ENCODE results near the gene B3GALT4.
A peak's percentile ranks its signal among the peaks of the same experiment; 100 is the strongest.

The B3GALT4 gene

GRCh38 chr6:33276864-33277662 is at the start of gene B3GALT4:
Gene B3GALT4 (plus strand): TSS chr6:33277123. CDS start chr6:33277420, 297 bp downstream.
- H3K4me1 ChIP-seq (ENCODE audit: control insufficient read depth, insufficient read depth, low read length) = peaks cover 31% of the 10 kb centered on the region
- peaks cover 23 to 87% of the 10 kb centered on the region in 2 experiments for H3K36me3 ChIP-seq (ENCODE audit: control insufficient read depth in 2 of 2, insufficient read depth in 1 of 2, low read length in 2 of 2)
- ChIA-PET CTCF (interaction anchor here (0.6 to 2.5 kb wide), 26 partner anchors 8 to 355 kb away, joined by 3 to 22 read pairs (median 4); partner anchors contain the start of genes CUTA, PFDN6, WDR46 and ZBTB22), POLR2A (interaction anchor here (0.6 to 6.5 kb wide), 30 partner anchors 13 to 305 kb away, joined by 3 to 92 read pairs (median 4); partner anchors contain the start of genes BAK1, CUTA, PFDN6 and RGL2)
- peak within 1 kb of the TSS; percentile 79 for H3K27ac ChIP-seq (ENCODE audit: extremely low read depth, low read depth, low read length)
- peak within 1 kb of the TSS; percentile 56 for H3K4me3 ChIP-seq (ENCODE audit: low read depth, low read length)
- no peaks in the 10 kb centered on the region for H3K9me3 ChIP-seq (ENCODE audit: control insufficient read depth, insufficient read depth, low read depth, low read length)
- TF ChIP-seq GLI4 (tag by site-specific recombination; IDR thresholded peaks at IDR 0.05) (no peak), ZBTB11 (tag by site-specific recombination; conservative IDR thresholded peaks at IDR 0.05; ENCODE audit: low read depth) (peak; percentile 87), SCRT1 (tag by site-specific recombination; IDR thresholded peaks at IDR 0.05; ENCODE audit: borderline replicate concordance) (no peak), KLF16 (tag by site-specific recombination; IDR thresholded peaks at IDR 0.05) (no peak; the same call in 1 of the 2 replicates), ZNF155 (tag by site-specific recombination; IDR thresholded peaks at IDR 0.05) (no peak), ZBTB10 (tag by site-specific recombination; IDR thresholded peaks at IDR 0.05) (no peak), ZNF664 (tag by site-specific recombination; IDR thresholded peaks at IDR 0.05) (no peak), ZXDB (tag by site-specific recombination; IDR thresholded peaks at IDR 0.05) (peak; percentile 64), ZNF302 (tag by site-specific recombination; IDR thresholded peaks at IDR 0.05; ENCODE audit: low read depth) (no peak), ZNF138 (tag by site-specific recombination; IDR thresholded peaks at IDR 0.05; ENCODE audit: borderline replicate concordance) (0 out of 2 replicates have a peak, but pooled peaks have one; percentile 7), ZNF600 (tag by site-specific recombination; IDR thresholded peaks at IDR 0.05) (peak; percentile 65), ZNF366 (tag by site-specific recombination; conservative IDR thresholded peaks at IDR 0.05) (no peak), ZNF658 (tag by site-specific recombination; IDR thresholded peaks at IDR 0.05) (no peak), ZNF560 (tag by site-specific recombination; IDR thresholded peaks at IDR 0.05; ENCODE audit: borderline replicate concordance) (no peak), ZNF214 (tag by site-specific recombination; IDR thresholded peaks at IDR 0.05; ENCODE audit: borderline replicate concordance) (no peak), PRDM2 (tag by site-specific recombination; IDR thresholded peaks at IDR 0.05; ENCODE audit: borderline replicate concordance) (no peak), EGR2 (tag by site-specific recombination; IDR thresholded peaks at IDR 0.05; ENCODE audit: low read depth) (peak; percentile 64), GLIS1 (tag by site-specific recombination; IDR thresholded peaks at IDR 0.05) (peak; percentile 89), ZNF776 (tag by site-specific recombination; IDR thresholded peaks at IDR 0.05; ENCODE audit: borderline replicate concordance) (no peak), ZNF404 (tag by site-specific recombination; IDR thresholded peaks at IDR 0.05) (no peak), GFI1B (tag by site-specific recombination; IDR thresholded peaks at IDR 0.05) (no peak), ZNF398 (tag by site-specific recombination; IDR thresholded peaks at IDR 0.05) (peak; percentile 44; the same call in 1 of the 2 replicates), ZNF133 (tag by site-specific recombination; IDR thresholded peaks at IDR 0.05) (no peak)
